HG03521 (cell line): ENCODE results near the gene MPRIP.

Experiments used
- ATAC-seq: cut with Tn5 transposase; IDR thresholded peaks from one replicate; pipeline ENCODE4 v1.9.1; 2021; ENCODE audit warnings: mild to moderate bottlenecking, moderate library complexity; ENCODE audit not compliant: unreplicated experiment

MPRIP gene

DNA sequence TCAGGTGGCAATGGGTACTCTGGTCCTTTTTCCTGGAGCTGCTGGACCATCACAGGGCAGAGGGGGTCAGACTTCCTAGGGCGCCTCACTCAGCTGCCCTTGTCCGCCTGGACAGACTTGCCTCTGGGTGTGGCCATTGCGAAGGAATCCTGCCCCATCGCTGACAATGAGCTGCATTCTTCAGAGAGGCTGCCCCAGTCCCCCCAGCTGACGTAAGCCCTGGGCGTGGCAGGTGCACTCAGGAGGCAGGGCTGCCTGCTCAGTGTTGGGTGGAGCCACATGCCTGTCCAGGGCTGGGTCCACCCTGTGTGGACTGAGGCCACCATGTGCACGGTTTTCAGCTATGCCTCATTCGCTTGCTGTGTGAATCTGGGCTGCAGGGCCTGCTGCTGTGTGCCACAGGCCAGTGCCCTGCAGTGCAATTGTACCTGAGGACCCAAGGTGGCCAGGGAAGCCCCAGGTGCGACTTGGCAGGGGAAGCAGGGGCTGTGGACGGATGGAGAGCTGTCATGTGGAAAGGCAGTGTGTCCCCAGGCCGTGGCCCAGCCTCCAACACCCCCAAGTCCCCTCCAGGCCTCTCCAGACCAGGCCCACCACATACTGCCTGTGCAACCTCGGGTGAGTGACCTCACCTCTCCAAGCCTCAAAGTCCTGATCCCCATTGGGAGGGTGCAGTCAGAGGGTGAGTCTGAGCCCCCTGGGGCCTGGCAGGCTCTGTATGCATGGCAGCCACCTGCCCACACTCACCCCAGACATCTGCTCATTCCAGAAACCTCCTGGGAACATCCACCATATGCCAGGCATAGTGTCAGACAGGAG lies 14.0 kb upstream of the MPRIP start:
- ATAC-seq = no peak

DNA sequence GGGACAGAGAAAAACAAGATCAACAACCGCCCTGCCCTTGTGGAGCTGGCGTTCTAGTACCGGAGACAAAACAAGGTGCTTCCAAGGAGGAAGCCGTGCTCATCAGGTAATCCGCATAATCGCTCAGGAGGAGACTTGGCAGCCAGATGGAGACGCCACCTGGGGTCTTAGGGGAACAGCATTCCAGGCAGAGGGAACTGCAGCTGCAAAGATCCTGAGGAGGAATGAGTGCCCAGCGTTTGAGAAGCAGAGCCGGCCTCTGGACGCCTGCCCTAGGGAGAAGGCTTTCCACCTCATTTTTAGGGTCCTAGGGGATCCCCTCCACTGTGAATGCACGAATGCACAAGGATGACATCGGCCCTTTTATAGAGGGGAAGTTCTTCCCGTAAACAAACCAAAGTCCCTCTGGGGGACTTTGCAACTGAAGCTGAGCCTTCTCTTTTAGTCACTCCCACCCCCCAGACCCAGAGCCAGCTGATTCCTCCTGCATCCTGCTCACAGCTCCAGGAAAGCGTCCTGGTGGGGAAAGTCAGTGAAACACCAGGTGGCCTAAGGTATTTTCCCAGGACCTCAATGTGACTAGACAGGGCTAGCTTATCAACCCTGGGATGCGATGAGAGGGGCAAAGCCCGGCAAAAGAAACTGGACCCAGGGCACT lies 13.2 kb upstream of the MPRIP start:
- ATAC-seq = no peak

DNA sequence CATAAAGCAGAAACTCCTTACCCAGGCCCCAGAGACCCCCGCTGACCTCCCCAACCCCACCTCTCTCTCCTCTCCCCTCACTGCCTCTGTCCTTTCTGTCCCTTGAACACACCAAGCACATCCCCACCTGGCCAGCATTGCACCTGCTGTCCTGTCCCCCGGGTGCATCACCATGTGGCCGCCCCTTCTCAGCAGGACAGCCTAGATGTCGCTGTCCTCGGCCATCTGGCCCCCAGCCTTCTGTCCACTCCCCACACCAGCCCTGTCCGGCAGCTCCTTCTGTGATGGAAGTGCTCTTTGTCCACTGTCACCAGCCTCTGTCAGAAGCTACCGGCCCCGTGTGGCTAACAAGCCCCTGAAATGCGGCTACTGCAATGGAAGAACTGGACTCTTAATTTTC lies 12.3 kb upstream of the MPRIP start:
- ATAC-seq = no peak

- ATAC-seq = no peak
Measured at GRCh38 chr17:17030515-17031211, 11.6 kb upstream of the MPRIP start.

DNA sequence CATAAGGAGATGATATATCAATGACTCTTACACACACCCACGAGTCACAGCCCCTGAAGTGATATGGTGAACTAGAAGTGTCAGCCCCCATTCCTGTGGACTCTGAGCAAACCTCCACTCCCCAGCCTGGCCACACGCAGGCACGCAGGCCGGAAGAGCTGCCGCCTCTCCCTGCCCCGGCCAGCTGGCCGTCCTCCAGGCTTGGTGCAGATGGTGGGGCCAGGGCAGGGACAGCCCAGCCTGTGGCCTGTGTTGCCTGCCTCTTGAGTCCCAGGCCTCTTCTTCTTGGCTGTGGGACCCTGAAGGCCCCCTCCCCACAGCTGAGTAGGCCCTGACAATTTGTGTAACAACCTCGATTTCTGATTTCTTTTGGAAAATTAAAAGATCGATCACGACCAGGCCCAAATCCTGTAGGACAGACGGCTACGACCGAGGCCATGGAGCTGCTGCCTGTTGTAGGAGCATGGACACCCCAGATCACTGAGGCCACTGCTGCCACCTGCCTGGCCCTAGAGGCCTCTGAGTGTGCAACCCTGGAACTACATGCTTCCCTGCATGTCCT lies 10.0 kb upstream of the MPRIP start:
- no peak for ATAC-seq

GRCh38 chr17:17033466-17033865 lies 8.8 kb upstream of the MPRIP start:
- no peak for ATAC-seq

GRCh38 chr17:17034026-17034425 lies 8.2 kb upstream of the MPRIP start:
- no peak for ATAC-seq

DNA sequence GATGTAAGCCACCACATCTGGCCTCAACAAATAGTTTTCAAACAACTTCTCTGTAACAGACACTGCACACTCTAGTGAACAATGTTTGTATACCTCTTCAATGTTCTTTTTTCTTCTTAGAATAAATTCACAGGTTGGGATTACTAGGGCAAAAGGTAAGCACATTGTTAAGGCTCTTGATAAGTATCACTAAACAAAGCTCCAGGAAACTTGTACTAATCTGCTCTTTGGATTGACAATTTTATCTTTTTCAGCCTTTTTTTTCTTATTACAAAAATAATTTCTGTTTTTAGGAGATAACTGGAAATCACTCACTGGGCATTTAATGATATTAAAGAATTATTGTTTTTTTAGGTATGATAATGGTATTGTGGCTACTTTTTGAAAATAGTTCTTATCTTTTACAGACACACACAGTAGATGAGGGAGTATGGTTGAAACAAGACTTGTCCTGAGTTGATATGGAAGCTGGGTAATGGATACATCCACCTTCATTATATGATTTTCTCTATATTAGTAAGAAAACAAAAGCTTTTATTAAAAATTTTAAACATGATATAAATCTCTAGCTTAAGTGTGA lies 7.7 kb upstream of the MPRIP start:
- no peak for ATAC-seq

- no peak for ATAC-seq
Measured at GRCh38 chr17:17035490-17035889, 6.8 kb upstream of the MPRIP start.

- ATAC-seq = no peak
Measured at GRCh38 chr17:17035920-17036523, 6.2 kb upstream of the MPRIP start.

GRCh38 chr17:17036524-17036998 lies 5.7 kb upstream of the MPRIP start:
- no peak for ATAC-seq

GRCh38 chr17:17039911-17040310 lies 2.3 kb upstream of the MPRIP start:
- ATAC-seq = no peak

DNA sequence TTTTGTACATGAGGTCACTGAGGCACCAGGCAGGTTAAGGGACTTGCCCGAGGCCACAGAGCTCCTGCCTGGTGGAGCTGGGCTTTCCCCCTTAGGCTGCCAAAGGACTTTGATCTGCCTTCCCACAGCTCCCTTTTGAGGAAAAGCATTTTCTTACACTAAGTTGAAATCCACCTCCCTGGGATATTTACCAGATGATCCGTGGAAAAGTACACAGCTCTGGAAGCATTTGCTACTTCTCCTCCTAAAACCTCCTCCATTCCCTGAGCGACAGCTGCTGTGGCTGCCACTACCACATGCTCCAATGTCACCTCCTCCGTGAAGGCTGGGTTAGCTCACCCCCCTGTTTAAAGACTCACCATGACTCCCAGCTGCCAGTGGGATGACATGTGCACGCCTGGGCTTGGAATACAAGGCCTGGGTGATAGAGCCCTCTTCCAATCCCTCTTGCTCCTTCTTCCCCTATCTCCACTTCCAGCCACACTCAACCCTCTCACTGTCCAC lies 1.2 kb upstream of the MPRIP start:
- ATAC-seq = no peak

DNA sequence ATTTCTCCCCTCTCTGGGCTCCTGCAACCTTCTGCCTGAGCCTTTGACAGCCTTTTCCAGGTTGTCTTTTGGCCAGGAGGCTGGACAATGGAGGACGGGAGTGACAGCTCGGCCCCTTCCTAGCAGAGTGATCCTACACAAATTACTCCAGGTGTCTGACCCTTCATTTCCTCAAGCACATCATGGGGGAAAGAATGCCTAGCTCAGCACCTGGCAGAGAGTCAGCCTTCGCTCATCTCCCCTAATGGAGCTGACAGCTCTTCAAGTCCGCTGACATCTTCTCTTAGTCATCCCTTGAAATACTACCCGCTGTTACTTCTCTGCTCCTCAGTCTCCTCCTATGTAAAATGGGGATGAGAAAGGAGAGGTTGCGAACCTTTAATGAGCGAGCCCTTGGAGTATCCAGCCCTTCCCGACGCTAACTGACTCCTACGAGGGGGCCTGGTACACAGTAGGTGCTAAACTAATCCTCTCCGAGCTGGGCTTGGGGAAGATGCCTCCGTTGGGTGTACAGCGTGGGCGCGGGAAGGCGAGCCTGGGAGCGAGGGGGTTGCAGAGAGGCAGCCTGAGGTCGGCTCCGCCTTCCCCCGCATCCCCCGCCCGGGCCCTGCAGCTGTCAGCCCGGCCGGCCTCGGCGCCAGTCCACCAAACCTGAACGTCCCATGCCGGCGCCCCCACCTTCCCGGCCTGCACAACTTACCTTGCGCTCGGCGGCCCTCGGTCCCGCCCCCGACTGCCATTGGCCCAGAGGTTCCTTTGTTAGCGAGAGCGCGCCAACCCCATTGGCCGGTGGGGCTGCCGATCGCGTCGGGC lies 480 bp upstream of the MPRIP start:
- peak; percentile 94 for ATAC-seq

GRCh38 chr17:17042851-17043460 lies 699 bp downstream of the MPRIP start:
- peak; percentile 2 for ATAC-seq

- ATAC-seq = no peak
Measured at GRCh38 chr17:17043461-17044271, 1.4 kb downstream of the MPRIP start.

DNA sequence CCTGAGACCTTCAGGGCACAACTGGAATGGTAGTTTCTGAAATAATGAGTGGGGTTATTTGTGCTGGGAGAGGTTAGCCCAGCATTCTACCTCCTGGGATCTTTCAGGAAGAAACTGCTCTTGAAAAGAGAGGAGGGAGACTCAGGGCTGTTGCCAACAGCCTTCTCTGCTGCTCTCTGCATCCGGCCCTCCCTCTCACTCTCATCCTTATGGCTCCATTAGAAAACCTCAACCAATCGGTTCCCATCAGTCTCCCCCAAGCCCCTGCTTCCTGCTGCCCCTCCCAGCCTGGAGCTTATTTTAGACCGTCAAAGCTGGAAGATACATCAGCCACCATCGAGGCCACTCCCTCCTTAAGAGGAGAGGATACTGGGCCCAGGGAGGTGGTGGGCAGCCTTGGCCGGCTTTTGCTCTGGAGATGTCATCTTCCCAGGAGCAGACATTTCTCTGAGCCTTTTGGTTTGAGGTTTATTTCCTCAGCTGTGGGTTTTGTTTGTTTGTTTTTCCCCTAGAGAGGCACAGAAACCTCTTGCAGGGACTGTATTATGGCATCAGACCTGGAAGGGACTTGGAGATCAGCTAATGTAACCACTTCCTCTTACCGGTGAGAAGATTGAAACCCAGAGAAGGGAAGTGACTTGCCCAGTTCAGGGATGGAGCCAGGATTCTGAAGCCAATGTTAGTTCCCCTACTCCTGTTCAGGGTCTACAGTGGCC lies 2.7 kb downstream of the MPRIP start:
- ATAC-seq = no peak

DNA sequence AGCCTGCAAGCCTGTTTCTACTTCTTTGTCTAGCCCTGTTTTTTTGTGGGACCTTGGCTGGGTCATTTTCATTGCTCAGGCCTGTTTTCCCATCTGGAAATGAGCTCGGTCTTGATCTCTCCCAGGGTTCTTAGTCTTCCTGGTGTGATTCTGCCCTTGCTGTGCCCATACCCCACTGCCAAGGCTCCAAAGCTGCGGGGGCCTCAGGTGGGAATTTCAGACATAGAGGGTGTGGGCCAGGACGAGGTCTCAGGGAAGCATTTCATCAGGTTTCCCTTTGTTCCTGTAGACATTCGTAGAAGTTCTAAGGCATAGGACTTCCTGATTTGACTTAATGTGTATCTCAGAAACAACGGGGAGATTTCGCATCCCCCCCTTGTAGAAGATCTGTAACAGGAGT lies 5.8 kb downstream of the MPRIP start:
- ATAC-seq = no peak
